Left lung (tissue), 10 donors: Measurements from ENCODE around the gene B3GAT1. TPM values are rescaled to one million over a fixed set of nuclear protein-coding genes. Genes with fewer than 3 reads are reported as not detected.

Experiments used
- ATAC-seq: fragments of 200-7000 bp; cut with Tn5 transposase; one replicate; pipeline ENCODE4 v1.9.1; 2020; ENCODE audit warnings: moderate library complexity
- DNase-seq, 4 donors: peaks; one replicate each; pipeline ENCODE4 v3.0.0-alpha.2; 2013 to 2020
- H3K27ac ChIP-seq, 2 donors: fragments of 200-600 bp; sonication (generic) in 1 of 2; one replicate each; pipeline versions ENCODE4 v1.5.0 to v1.8.0; 2020 to 2021
- H3K27me3 ChIP-seq, 2 donors: fragments of 200-600 bp; sonication (generic) in 1 of 2; one replicate each; pipeline versions ENCODE4 v1.5.0 to v1.8.0; 2020 to 2021
- H3K36me3 ChIP-seq, 2 donors: fragments of 200-600 bp; sonication (generic) in 1 of 2; one replicate each; pipeline versions ENCODE4 v1.5.0 to v1.8.0; 2020 to 2021
- H3K4me1 ChIP-seq, 2 donors: fragments of 200-600 bp; one replicate each; pipeline ENCODE4 v1.8.0; 2021
- H3K4me3 ChIP-seq, 2 donors: fragments of 200-600 bp; sonication (generic) in 1 of 2; one replicate each; pipeline versions ENCODE4 v1.5.0 to v1.8.0; 2020 to 2021; ENCODE audit warnings: mild to moderate bottlenecking in 1 of 2
- H3K9me3 ChIP-seq, 2 donors: fragments of 200-600 bp; sonication (generic) in 1 of 2; one replicate each; pipeline versions ENCODE4 v1.5.0 to v1.8.0; 2020 to 2021
- intact Hi-C, 2 donors: fragments of 100-400 bp; cut with DNase I; formaldehyde crosslinking; loops; one replicate each; pipeline versions ENCODE4 v1.11.2 to v1.14.2; 2022
- polyA plus RNA-seq, 6 donors: library from polyadenylated mRNA; unstranded; fragments of 120-200 nt; gene quantifications; one replicate each; pipeline ENCODE4 v1.2.1, GENCODE V29; 2013; ENCODE audit not compliant: insufficient read length in 6 of 6
- total RNA-seq, 2 donors: library from RNA; stranded (reverse); fragmentation: NEBNext Ultra II Directional; extraction: Animal tissue kit (Norgen Biotek cat#: 25700); gene quantifications; one replicate each; pipeline ENCODE4 v1.2.1, GENCODE V29; 2021
- TF ChIP-seq, protein P1 (sequence below), 2 donors: fragments of 200-600 bp; sonication (generic) in 1 of 2; IDR thresholded peaks; one replicate each; pipeline versions ENCODE4 v1.5.0 to v1.8.0; 2021; ENCODE audit warnings: antibody characterized with exemption in 2 of 2
- donor health status: DM: no; HTN: yes; CAD: no.
- donor health status: DM: no; HTN: no; CAD: no.

The B3GAT1 gene
- total and polyA plus RNA-seq, 8 donors = 0.30 to 0.99 (median 0.48) TPM

DNA sequence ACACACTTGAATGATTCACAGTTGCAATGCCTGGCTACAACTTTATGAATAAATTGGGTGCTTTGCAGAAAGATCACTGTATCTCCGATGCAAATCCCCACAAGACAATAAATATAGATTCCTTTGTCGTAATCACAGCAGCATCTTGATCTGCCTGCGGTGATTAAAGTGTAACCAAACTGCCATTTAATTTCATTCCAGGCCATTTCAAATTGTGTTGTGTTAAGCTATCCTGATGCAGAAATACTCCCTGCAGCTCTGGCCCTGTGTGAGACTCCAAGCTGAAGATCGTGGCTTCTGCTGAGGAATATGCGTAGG, 40.8 kb upstream of the B3GAT1 start:
- peaks cover 0 to 29% of the 10 kb centered on the region in 2 donors for H3K9me3 ChIP-seq
- TF ChIP-seq, protein P1, sequence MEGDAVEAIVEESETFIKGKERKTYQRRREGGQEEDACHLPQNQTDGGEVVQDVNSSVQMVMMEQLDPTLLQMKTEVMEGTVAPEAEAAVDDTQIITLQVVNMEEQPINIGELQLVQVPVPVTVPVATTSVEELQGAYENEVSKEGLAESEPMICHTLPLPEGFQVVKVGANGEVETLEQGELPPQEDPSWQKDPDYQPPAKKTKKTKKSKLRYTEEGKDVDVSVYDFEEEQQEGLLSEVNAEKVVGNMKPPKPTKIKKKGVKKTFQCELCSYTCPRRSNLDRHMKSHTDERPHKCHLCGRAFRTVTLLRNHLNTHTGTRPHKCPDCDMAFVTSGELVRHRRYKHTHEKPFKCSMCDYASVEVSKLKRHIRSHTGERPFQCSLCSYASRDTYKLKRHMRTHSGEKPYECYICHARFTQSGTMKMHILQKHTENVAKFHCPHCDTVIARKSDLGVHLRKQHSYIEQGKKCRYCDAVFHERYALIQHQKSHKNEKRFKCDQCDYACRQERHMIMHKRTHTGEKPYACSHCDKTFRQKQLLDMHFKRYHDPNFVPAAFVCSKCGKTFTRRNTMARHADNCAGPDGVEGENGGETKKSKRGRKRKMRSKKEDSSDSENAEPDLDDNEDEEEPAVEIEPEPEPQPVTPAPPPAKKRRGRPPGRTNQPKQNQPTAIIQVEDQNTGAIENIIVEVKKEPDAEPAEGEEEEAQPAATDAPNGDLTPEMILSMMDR (IDR thresholded peaks at IDR 0.05) = no peak
- no peaks in the 10 kb centered on the region for H3K36me3 ChIP-seq
- no peaks in the 10 kb centered on the region for H3K4me1 ChIP-seq
- no peak overlapping the region for H3K4me3 ChIP-seq
- H3K27ac ChIP-seq = no peak overlapping the region
- DNase-seq (no peak), ATAC-seq (no peak)
- H3K27me3 ChIP-seq = peaks cover 0 to 3% of the 10 kb centered on the region in 2 donors
- intact Hi-C loops = no loop called here

DNA sequence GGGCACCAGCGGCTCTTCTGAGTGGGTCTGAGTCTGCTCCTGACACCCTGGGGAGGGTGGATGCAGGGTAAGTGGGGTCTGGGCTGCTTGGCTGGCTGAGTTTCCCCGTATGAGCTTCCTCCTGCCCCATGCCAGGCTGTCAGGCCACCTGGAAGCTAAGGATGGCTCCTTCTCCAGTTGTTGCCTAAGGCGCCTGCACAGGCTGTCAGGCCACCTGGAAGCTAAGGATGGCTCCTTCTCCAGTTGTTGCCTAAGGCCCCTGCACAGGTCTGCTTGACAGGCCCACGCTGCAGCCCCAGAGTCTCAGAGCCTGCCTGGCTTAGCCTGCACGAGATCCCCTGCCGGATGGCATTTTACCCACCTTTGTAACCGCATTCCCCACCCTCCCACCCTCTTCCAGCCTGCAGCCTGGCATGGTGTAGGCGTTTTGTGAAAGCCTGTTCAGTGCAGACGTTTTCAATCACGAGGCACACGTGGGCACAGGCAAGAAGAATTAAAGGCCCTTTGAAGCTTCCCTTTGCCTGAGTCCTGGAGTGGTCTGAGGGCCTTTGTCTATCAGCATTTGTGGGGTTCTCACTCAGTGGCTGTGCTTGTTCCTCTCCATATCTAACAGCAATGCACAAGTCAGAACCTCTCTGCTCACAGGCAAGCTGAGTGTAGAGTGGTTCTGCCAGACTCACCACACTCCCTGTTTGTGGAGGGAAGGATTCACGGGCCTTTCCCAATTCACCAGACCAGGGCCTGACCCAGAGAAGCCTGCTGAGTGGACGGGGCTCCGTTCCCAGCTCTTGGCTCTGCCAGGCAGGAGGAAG, 40.2 kb upstream of the B3GAT1 start:
- ATAC-seq = no peak
- H3K9me3 ChIP-seq = peaks cover 0 to 29% of the 10 kb centered on the region in 2 donors
- intact Hi-C loops = no loop called here
- peaks cover 0 to 9% of the 10 kb centered on the region in 2 donors for H3K27me3 ChIP-seq
- TF ChIP-seq, protein P1 (IDR thresholded peaks at IDR 0.05) = no peak
- H3K4me1 ChIP-seq = no peaks in the 10 kb centered on the region
- H3K36me3 ChIP-seq = no peaks in the 10 kb centered on the region
- H3K27ac ChIP-seq = no peak overlapping the region
- H3K4me3 ChIP-seq = no peak overlapping the region
- DNase-seq = no peak

DNA sequence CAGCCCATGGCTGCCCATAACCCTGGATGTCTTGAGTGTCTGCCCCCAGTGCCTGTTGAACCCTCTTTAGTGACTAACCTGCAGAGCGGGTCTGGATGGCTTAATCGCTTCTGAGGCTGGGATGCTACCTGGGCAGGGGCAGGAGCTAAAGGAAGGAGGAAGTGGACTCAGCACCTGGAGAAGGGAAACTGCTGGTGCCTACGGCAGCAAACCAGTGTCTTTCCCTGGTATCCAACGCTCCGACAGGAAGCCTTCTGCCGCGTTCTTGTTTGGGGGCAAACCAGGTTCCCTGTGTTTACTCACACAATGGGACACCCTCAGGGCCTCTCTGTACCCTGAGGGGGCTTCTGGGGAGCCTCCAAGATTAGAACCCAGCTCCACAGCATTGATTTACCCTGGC, 38.1 kb upstream of the B3GAT1 start:
- Histone ChIP-seq H3K27me3 (peaks cover 0 to 10% of the 10 kb centered on the region in 2 donors), H3K4me3 (no peak overlapping the region), H3K27ac (no peak overlapping the region), H3K9me3 (peaks cover 0 to 14% of the 10 kb centered on the region in 2 donors), H3K36me3 (no peaks in the 10 kb centered on the region), H3K4me1 (no peaks in the 10 kb centered on the region)
- ATAC-seq (no peak), DNase-seq (no peak)
- intact Hi-C loops = no loop called here
- TF ChIP-seq, protein P1 (IDR thresholded peaks at IDR 0.05) = no peak

DNA sequence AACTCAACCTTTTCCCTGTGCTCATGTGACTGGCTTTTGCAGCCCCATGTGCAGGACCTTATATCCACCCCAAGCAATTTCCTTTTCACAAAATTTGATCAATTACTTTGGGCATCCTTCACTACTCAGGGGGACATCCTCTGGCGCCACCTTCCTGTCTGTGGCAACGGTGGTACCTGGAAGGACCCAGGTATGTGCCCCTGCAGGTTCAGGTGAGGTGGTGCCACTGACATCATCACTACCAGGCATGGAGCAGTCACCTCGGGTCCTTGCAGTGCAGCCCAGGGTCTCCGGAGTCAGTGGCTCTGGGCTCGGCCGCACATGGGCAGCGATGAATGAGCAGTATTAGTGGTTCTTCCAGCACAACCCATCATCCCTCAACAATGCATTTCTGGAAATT, 37.7 kb upstream of the B3GAT1 start:
- H3K9me3 ChIP-seq = peaks cover 0 to 10% of the 10 kb centered on the region in 2 donors
- H3K27ac ChIP-seq = no peak overlapping the region
- H3K27me3 ChIP-seq = peaks cover 0 to 10% of the 10 kb centered on the region in 2 donors
- intact Hi-C loops = no loop called here
- TF ChIP-seq, protein P1 (IDR thresholded peaks at IDR 0.05) = no peak
- no peak for ATAC-seq
- H3K4me1 ChIP-seq = no peaks in the 10 kb centered on the region
- H3K4me3 ChIP-seq = no peak overlapping the region
- DNase-seq = no peak
- H3K36me3 ChIP-seq = no peaks in the 10 kb centered on the region

DNA sequence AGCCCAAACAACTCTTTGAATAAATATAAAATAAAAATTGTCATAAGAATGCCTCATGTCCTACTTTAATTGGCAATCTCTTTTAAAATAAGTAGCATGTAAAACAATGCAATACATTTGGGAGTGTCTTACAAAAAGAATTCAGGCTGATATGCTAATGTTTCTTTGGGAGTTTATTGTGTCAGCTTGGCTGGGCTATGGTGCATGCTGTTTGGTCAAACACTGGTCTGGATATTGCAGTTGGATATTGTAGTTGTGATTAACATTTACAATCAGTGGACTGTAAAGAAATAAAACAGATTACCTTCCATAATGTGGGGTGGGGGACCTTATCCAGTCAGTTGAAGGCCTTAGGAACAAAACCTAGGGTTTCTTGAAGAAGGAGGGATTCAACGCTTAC, 37.0 kb upstream of the B3GAT1 start:
- Histone ChIP-seq H3K4me3 (no peak overlapping the region), H3K36me3 (no peaks in the 10 kb centered on the region), H3K27ac (no peak overlapping the region), H3K4me1 (no peaks in the 10 kb centered on the region), H3K27me3 (peaks cover 0 to 10% of the 10 kb centered on the region in 2 donors), H3K9me3 (peaks cover 0 to 9% of the 10 kb centered on the region in 2 donors)
- intact Hi-C loops = no loop called here
- ATAC-seq = no peak
- TF ChIP-seq, protein P1 (IDR thresholded peaks at IDR 0.05) = no peak
- DNase-seq = no peak
